Activated CD8-positive, alpha-beta T cell treated with anti-CD3 and anti-CD28 coated beads for 36 hours (primary cell): ENCODE measurements around the gene TIPIN. TPM values are rescaled to one million over a fixed set of nuclear protein-coding genes. Genes with fewer than 3 reads are reported as not detected.

Experiments
- ATAC-seq: fragments of 200-7000 bp; cut with Tn5 transposase; one replicate; pipeline ENCODE4 v1.10.0; 2021; ENCODE audit warnings: mild to moderate bottlenecking, moderate library complexity
- CTCF ChIA-PET: fragments of 350-600 bp; sonication (Branson Sonifier 250); formaldehyde crosslinking; loops from one replicate; lab custom pipeline; 2021; ENCODE audit warnings: antibody characterized with exemption; lab: Charles Lee
- POLR2A ChIA-PET: fragments of 350-600 bp; sonication (Branson Sonifier 250); formaldehyde crosslinking; loops from one replicate; lab custom pipeline; 2021; ENCODE audit warnings: antibody characterized with exemption; lab: Charles Lee
- DNase-seq: peaks from one replicate; pipeline ENCODE4 v3.0.0-alpha.2; 2020
- H3K27ac Mint-ChIP-seq: one replicate; pipeline ENCODE4 v1.8.0; 2021; ENCODE audit warnings: mild to moderate bottlenecking, mixed read lengths
- H3K27me3 Mint-ChIP-seq: one replicate; pipeline ENCODE4 v1.8.0; 2021; ENCODE audit warnings: mixed read lengths
- H3K36me3 Mint-ChIP-seq: one replicate; pipeline ENCODE4 v1.8.0; 2021; ENCODE audit warnings: low read depth, mixed read lengths
- H3K4me1 Mint-ChIP-seq: one replicate; pipeline ENCODE4 v1.8.0; 2021; ENCODE audit warnings: low read depth, mixed read lengths
- H3K4me3 Mint-ChIP-seq: one replicate; pipeline ENCODE4 v1.8.0; 2021; ENCODE audit warnings: mild to moderate bottlenecking, moderate library complexity, mixed read lengths
- H3K9me3 Mint-ChIP-seq: one replicate; pipeline ENCODE4 v1.8.0; 2021; ENCODE audit warnings: mixed read lengths
- CTCF ChIP-seq: fragments of 200-600 bp; IDR thresholded peaks from one replicate; pipeline ENCODE4 v1.8.0; 2022; ENCODE audit warnings: antibody characterized with exemption, mild to moderate bottlenecking
- intact Hi-C: fragments of 100-400 bp; cut with micrococcal nuclease; formaldehyde crosslinking; loops from one replicate; pipeline ENCODE4 v1.10.0; 2022
- total RNA-seq, 2 experiments: library from RNA; stranded (reverse); gene quantifications; one replicate each; pipeline ENCODE4 v1.2.3, GENCODE V29; 2021

Gene TIPIN
- total RNA-seq, 2 experiments from 2014 or later: 49.8 to 50.1 TPM

GRCh38 chr15:66293419-66294156, 62.9 kb downstream of the TIPIN start, which contains the start of gene DIS3L:
Gene DIS3L (plus strand): TSS chr15:66293568. CDS start chr15:66293597, 29 bp downstream.
- peak within 1 kb of the TSS; percentile 94 for H3K27ac Mint-ChIP-seq
- POLR2A ChIA-PET: interaction anchor here (0.9 to 3.2 kb wide), 9 partner anchors 8 to 989 kb away, joined by 3 to 17 read pairs (median 3); partner anchors contain the start of genes RNU5B-1, RPL4, SNAPC5 and TIPIN
- no peak for TF ChIP-seq CTCF

GRCh38 chr15:66292571-66293418, 63.7 kb downstream of the TIPIN start:
- no peaks in the 10 kb centered on the region for H3K9me3 Mint-ChIP-seq
- H3K4me3 Mint-ChIP-seq: peak overlapping the region; percentile 79
- ChIA-PET CTCF (interaction anchor here (1.5 kb wide), 1 partner anchor 61 kb away, joined by 3 read pairs; no protein-coding TSS in a partner anchor), POLR2A (interaction anchor here (0.7 to 3.2 kb wide), 5 partner anchors 205 to 988 kb away, joined by 3 to 17 read pairs (median 4); partner anchors contain the start of genes RNU5B-1, SNAPC5 and ZWILCH)
- H3K27me3 Mint-ChIP-seq: no peaks in the 10 kb centered on the region
- no peak for DNase-seq
- ATAC-seq: no peak
- no peak for TF ChIP-seq CTCF
- peaks cover 16% of the 10 kb centered on the region for H3K36me3 Mint-ChIP-seq
- intact Hi-C loops: loop anchor here (5.0 kb wide), 1 partner anchor 205 kb away; the partner anchor contains the start of gene SNAPC5
- peak overlapping the region; percentile 86 for H3K27ac Mint-ChIP-seq
- peaks cover 42% of the 10 kb centered on the region for H3K4me1 Mint-ChIP-seq

More at GRCh38 chr15:66293419-66294156, 62.9 kb downstream of the TIPIN start, which contains the start of gene DIS3L:
- CTCF ChIA-PET: interaction anchor here (0.6 to 1.5 kb wide), 2 partner anchors 105 to 204 kb away, joined by 3 to 5 read pairs; partner anchors contain the start of gene SNAPC5
- Mint-ChIP-seq H3K4me1 (peaks cover 42% of the 10 kb centered on the region), H3K36me3 (peaks cover 17% of the 10 kb centered on the region), H3K4me3 (peak within 1 kb of the TSS; percentile 89), H3K9me3 (no peaks in the 10 kb centered on the region), H3K27me3 (no peaks in the 10 kb centered on the region)
- ATAC-seq (peak; percentile 73), DNase-seq (peak; percentile 62)
- intact Hi-C loops: loop anchor here (5.0 kb wide), 1 partner anchor 204 kb away; the partner anchor contains the start of gene SNAPC5

- peak; percentile 9 for DNase-seq
Observed at GRCh38 chr15:66291816-66292570, 64.5 kb downstream of the TIPIN start.

More at GRCh38 chr15:66291816-66292570, 64.5 kb downstream of the TIPIN start:
- CTCF ChIA-PET: interaction anchor here (0.6 to 1.5 kb wide), 4 partner anchors 42 to 974 kb away, joined by 3 read pairs; partner anchors contain the start of gene TIPIN
- H3K9me3 Mint-ChIP-seq: no peaks in the 10 kb centered on the region
- H3K36me3 Mint-ChIP-seq: peaks cover 12% of the 10 kb centered on the region
- intact Hi-C loops: loop anchor here (5.0 kb wide), 1 partner anchor 205 kb away; the partner anchor contains the start of gene SNAPC5
- peak overlapping the region; percentile 86 for H3K27ac Mint-ChIP-seq
- peaks cover 42% of the 10 kb centered on the region for H3K4me1 Mint-ChIP-seq
- no peaks in the 10 kb centered on the region for H3K27me3 Mint-ChIP-seq
- TF ChIP-seq CTCF: no peak
- H3K4me3 Mint-ChIP-seq: peak overlapping the region; percentile 79
- ATAC-seq: no peak
- POLR2A ChIA-PET: interaction anchor here (0.6 to 0.7 kb wide), 3 partner anchors 30 to 206 kb away, joined by 3 to 4 read pairs (median 3); partner anchors contain the start of gene SNAPC5
